SU-DHL-6 (cell line): ENCODE data around the gene TNS3.

Experiments used
- CTCF ChIP-seq: fragments of 200-600 bp; sonication (generic); IDR thresholded peaks from one replicate; pipeline ENCODE4 v1.5.1; 2017; ENCODE audit warnings: antibody characterized with exemption, mild to moderate bottlenecking, low read length, moderate library complexity; ENCODE audit not compliant: insufficient read depth, poor library complexity, severe bottlenecking
- EZH2phosphoT487 ChIP-seq: fragments of 200-600 bp; sonication (generic), shearing (Covaris generic); conservative IDR thresholded peaks from 2 replicates; pipeline ENCODE4 v1.6.1; 2018; ENCODE audit warnings: mild to moderate bottlenecking, antibody characterized with exemption, low read length, moderate library complexity, mixed read lengths

- TF ChIP-seq CTCF (no peak), EZH2phosphoT487 (no peak)
Measured at GRCh38 chr7:47293884-47294555, 287.9 kb downstream of the TNS3 start.
